HFF-Myc (cell line): Measurements from ENCODE around the gene PRKAG2.

Source experiments
- DNase-seq: peaks from one replicate; pipeline ENCODE4 v3.0.0-alpha.2; 2011; ENCODE audit warnings: low read depth; ENCODE audit errors: extremely low read depth
- H3K4me3 ChIP-seq: replicated peaks from 2 replicates; pipeline ENCODE4 v1.5.1; 2011; ENCODE audit warnings: low read depth, mild to moderate bottlenecking, control low read depth, low read length
- TF ChIP-seq, protein P1 (sequence below): IDR thresholded peaks from 2 replicates; pipeline ENCODE4 v1.5.1; 2012; ENCODE audit warnings: mild to moderate bottlenecking, low read depth, low read length, control low read depth; ENCODE audit errors: missing control alignments

Gene PRKAG2

DNA sequence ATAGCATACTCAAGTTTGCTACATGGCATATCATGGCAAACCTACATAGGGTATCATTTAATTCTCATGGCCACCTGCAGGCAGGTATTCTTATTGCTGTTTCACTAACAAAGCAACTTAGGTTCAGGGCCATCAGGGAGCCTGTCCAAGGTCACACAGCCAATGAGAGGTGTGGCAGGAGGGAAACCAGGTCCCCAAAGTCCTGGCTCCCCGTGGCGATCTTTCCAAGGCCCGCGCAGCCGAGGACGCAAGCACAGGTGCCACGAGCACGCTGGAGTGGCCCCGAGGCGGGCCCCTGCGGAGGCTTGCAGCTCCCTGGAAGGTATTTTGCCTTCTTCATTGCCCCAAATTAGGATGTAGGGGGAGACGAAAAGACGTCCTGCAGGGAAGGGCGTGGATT lies 20.8 kb downstream of the PRKAG2 start:
- no peak overlapping the region for H3K4me3 ChIP-seq
- TF ChIP-seq, protein P1, sequence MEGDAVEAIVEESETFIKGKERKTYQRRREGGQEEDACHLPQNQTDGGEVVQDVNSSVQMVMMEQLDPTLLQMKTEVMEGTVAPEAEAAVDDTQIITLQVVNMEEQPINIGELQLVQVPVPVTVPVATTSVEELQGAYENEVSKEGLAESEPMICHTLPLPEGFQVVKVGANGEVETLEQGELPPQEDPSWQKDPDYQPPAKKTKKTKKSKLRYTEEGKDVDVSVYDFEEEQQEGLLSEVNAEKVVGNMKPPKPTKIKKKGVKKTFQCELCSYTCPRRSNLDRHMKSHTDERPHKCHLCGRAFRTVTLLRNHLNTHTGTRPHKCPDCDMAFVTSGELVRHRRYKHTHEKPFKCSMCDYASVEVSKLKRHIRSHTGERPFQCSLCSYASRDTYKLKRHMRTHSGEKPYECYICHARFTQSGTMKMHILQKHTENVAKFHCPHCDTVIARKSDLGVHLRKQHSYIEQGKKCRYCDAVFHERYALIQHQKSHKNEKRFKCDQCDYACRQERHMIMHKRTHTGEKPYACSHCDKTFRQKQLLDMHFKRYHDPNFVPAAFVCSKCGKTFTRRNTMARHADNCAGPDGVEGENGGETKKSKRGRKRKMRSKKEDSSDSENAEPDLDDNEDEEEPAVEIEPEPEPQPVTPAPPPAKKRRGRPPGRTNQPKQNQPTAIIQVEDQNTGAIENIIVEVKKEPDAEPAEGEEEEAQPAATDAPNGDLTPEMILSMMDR, result no peak
- DNase-seq, result no peak

DNA sequence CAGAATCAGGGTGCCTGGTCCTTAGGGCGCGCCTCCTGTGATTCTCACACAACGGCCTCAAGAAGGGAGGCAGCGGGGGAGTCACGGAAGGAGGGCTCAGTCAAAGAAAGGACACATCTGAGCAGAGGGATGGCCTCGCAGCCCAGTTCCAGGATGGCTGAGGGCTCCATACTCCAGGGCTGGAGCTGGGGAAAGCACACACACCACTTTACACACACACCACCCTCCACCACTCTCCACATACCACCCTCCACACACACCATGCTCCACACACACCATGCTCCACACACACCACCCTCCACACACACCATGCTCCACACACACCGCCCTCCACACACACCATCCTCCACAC lies 22.2 kb downstream of the PRKAG2 start:
- H3K4me3 ChIP-seq, result no peak overlapping the region
- no peak for DNase-seq
- TF ChIP-seq, protein P1, result no peak

DNA sequence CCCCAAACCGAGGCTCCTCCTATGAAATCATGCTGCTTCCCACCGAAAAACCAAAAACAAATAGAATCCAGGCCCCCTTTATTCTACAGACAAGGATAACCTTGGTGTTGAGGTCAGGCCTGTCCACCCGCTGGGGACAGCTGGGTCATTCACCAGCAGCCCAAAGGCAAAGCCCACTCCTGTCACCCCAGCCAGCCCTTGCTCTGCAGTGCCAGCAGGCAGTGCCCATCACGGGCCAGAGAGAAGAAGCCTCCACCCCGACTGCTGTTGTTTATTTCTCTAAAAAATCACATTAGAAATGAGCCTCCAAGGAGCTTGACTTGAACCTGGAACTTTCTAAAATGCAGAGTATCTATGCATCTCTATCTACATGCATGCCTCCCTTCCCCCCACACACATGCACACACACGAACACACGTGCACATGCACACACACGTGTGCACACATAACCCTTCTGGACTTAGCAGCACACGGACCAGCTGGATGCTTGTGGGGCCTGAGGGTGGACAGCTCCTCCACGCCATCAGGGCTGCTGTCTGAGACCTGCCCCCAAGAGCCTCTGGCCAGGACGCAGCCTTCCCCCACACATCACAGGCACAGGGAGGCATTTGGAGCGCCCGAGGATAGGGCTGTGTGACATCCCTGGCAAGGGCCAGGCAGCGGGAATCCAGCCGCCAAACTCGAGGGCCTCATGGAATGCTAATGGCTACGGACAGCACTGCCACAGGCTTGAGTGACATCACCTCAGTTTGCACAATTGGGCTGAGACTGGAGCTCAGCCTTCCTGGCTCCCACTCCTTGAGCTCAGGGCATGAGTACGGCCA lies 22.8 kb downstream of the PRKAG2 start:
- no peak for DNase-seq
- TF ChIP-seq, protein P1, result no peak
- no peak overlapping the region for H3K4me3 ChIP-seq

DNA sequence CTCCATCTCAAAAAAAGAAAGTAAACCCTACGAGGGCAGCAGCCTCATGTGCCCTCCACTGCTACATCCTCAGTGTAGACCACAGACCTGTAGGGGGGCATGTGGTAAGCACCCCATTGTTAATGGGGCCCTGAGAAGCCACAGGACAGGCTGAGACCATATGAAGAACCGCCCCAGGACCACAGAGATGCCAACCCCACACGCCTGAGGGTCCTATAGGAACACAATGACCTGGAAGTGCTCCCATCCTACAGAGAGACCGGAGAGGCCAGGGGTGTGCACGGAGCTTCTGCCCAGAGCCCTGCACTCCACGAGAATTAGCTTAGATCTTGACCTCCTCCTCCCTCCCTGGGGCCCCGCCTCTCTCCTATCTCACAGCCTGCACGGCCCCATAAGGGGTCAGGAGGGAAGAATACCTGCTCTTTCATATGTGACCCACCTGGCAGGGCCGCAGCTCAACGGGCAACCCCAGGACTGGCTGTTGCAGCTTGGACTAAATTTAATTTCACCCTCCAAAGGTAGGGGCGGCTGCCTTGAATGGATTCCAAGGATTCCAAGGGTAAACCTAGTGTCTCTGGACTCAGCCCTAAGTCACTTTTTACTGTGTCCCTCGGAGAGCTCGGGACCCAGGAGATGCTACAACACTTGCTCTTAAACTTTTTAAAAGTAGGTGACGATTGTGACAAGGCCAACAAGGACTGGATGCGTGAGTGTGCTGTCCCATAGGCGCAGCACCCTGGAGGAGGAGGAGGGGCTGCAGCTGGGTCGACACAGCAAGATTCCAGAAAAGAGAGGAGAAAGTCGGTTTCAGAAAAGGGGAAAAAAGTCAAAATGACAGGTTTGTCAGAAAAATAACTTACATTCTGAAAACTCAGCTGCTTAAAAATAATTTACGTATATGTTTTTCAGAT lies 24.2 kb downstream of the PRKAG2 start:
- H3K4me3 ChIP-seq, result no peak overlapping the region
- DNase-seq, result no peak
- TF ChIP-seq, protein P1, result no peak

DNA sequence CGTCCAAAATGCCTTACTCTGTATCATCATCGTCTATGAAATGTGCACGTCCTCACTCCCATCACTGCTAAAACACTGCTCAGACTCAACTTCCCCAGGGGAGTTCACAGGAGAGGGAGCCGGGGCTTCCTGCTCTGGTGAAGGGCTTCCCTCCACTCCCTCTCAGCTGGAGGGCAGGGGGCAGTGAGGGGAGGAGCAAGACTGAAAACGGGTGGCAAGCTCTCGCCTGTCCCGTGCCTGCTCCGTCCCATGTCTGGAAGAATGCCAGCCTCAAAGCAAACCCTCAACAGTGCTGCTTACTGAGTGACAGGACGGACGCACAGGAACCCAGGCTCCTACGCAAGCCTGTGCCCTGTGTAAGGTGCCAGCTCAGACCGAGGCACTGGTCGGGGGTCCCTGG lies 25.1 kb downstream of the PRKAG2 start:
- TF ChIP-seq, protein P1, result no peak
- H3K4me3 ChIP-seq, result no peak overlapping the region
- no peak for DNase-seq

DNA sequence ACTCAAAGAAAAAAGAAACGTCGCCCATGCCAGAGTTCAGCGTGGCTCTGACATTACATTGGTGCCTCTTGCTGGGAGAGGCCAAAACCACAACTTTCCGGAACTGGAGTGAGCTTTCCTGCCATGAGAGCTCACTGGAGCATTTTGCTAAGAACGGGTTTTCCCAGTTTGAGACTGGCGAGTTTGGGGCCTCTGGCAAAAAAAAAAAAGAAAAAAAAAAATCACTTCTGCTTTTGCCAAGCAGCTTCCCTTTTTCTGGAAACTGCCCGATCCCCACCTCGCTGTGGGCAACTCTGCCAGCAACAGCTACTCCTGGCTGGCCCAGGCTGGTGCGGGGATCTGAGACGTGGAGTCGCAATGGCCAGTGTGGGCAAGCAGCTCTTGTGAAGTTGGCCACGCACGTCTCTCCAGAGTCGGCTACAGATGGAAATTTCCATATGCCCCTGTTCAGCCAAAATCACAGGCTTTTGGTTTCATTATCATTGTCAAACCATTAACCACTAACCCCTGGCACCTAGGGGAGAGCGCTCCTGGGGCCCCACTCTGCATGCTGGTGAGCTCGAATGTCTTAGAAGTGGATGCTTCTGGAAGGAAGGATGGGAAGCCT lies 25.7 kb downstream of the PRKAG2 start:
- no peak for DNase-seq
- TF ChIP-seq, protein P1, result no peak
- no peak overlapping the region for H3K4me3 ChIP-seq
